GM21786 (cell line): Measurements from ENCODE around the gene TYMP.

Experiments used
- ATAC-seq: cut with Tn5 transposase; IDR thresholded peaks from one replicate; pipeline ENCODE4 v1.9.1; 2021; ENCODE audit not compliant: unreplicated experiment

Gene TYMP

DNA sequence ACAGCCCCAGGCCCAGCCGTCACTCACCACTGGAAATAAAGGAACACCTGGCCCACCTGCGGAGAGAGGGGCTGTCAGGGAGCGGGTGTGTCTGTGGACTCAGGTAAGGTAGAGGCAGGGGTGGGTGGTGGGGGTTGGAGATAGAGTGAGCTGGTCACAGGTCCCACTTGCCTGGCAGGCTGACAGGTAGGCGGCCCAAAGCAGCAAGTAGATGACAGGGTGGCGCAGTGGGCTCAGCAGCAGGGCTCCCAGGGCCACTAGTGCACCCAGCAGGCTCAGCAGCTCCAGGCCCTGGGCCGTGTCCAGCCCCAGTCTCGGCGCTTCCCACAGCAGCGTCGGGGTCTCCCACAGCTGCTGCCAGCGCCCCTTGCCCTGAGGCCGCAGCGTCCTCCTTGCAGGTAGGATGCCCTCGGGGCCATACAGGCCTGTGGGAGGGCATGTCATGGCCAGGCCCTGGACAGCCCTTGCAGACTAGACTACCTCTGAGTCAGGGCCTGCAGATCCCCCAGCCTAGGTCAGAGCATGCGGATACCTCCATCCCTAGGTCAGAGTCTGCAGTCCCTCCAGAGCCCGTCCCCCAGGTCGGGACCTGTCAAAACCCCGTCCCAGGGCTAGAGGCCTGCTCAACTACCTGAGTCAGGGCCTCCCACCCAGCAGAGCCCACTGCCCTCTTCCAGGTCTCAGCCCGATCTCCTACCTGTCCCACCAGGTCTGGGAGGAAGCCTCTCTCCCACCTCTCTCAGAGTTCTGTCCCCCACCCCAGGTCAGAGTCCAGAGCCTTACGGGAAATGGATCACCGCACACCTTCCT lies 23.0 kb downstream of the TYMP start:
- ATAC-seq, result no peak

DNA sequence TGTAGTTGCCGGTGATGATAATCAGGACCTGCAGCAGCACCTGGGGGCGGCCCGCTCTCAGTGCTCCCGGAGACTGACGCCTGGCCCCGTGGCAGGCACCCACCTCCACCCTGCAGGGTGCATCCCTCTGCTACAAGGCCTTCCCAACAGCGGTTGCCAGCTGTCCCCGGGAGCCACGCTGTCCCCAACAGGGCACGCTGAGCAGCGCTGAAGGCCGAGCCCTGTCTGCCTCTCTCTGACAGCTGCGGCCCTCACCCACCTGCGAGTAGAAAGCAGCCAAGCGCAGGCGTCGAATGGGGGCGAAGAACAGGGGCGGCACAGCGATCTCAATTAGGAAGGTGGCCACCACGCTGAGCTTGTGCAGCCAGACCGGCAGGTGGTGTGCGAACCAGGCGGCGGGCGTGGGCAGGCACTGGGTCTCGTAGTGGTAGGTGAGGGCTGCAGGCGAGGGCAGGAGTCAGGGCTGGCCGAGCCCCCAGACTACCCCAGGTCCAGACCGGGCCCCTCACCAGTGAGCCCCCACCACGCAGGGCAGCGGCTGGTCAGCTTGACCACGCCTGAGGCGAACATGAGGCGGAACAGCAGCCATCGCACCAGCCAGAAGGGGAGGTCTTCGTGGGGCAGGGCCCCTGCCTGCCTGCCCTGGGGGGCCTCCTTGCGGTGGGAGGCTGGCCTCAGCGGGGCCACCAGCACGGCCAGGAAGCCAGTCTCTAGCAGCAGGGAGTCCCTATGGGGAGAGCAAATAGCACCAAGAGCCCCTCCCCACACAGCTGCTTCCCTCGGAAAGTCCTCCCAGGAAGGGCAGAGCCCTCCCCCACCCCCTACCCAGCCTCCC lies 23.8 kb downstream of the TYMP start:
- ATAC-seq, result no peak

DNA sequence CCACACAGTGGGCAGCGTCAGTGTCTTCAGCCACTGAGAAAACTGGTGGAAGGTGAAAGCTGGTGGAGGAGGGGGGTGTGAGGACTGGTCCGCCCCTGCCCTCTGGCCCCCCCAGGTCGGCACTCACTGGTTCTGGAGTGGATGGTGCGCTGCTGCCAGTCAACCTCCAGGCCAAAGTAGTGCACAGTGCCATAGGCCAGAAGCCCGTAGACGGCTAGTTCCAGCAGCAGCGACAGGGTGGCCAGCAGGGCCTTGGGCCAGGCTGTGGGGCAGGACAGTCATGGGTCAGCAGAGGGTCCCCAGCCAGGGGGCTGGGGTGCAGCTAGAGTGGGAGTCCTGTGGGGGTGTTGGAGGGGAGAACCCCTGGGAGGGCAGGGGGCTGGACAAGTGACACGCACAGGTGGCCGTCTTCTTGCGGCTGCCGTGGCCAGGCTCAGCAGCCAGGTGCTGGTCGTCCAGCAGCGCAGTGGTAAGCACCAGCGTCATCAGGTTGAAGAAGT lies 24.5 kb downstream of the TYMP start:
- ATAC-seq, result no peak

GRCh38 chr22:50504369-50505211 lies 25.2 kb downstream of the TYMP start:
- ATAC-seq, result no peak

GRCh38 chr22:50503475-50504145 lies 26.2 kb downstream of the TYMP start:
- no peak for ATAC-seq

GRCh38 chr22:50502628-50503474 lies 27.0 kb downstream of the TYMP start:
- ATAC-seq, result no peak

DNA sequence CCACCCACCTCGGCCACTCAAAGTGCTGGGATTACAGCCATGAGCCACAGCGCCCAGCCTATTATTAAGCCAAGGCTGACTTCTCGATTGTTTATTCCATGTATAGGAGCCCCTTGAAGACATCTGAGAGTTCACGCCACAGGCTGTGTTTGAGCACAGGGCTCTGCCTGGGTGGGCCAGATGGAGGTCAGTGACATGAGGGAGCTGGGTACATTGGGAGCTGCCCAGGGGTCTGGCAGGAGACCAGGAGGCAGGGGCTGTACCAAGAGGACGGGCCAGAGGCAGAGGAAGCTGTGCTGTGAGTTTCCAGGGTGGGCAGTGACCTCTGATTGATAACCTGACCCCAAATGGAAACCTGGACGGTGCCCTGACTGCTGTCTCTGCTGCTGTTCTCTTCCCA lies 27.7 kb downstream of the TYMP start:
- no peak for ATAC-seq

DNA sequence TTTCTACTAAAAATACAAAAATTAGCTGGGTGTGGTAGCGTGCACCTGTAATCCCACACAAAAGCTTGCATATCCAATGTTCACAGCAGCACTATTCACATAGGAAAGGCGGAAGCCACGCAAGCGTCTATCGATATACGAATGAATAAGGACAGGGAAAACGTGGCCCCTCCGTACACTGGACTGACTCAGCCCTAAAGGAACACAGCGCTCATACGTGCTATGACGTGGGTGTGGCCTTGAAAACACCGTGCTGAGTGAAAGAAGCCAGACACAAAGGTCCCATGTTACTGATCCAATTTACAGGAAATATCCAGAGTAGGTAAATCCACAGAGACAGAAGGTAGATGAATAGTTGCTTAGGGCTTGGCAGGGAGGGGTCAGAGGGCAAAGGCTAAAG lies 29.4 kb downstream of the TYMP start:
- ATAC-seq, result no peak

- no peak for ATAC-seq
These were observed 31.4 kb downstream of the TYMP start for GRCh38 chr22:50498322-50498890.

- ATAC-seq, result no peak
These were observed 32.7 kb downstream of the TYMP start for GRCh38 chr22:50497093-50497492.

DNA sequence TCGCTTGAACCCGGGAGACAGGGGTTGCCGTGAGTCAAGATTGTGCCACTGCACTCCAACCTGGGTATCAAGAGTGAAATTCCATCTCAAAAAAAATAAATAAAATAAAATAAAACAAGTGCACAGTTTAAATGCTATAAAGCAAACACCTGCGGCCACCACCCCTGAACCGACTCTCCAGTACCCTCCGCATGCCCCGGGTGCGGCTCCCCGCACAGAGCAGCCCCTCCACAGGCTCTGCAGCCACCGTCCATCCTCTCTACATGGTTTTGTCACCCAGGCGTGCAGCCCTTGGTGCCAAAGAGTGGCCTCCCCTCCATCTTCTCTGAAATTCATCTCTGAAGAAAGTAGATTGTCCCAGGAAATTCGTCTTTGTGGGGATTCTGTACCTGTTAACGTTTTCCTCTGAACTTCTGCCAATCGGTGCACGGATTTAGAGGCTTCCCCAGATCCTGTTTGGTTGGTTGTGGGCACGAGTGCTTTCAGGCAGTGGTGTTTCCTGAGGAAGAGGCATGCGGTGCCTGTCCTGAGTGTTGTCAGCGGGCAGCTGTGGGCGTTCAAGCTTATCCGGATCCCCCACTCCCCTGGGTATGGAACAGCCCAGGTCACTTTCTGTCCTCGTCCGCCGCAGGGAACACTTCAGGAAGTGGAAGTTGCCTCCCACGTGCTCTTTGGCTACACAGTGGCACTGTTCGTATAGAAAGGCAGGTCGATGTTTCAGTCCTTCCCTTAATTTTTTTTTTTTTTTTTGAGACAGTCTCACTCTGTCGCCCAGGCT lies 39.1 kb downstream of the TYMP start:
- no peak for ATAC-seq

GRCh38 chr22:50489363-50490243 lies 40.2 kb downstream of the TYMP start:
- ATAC-seq, result no peak

GRCh38 chr22:50488886-50489285 lies 40.9 kb downstream of the TYMP start:
- no peak for ATAC-seq

DNA sequence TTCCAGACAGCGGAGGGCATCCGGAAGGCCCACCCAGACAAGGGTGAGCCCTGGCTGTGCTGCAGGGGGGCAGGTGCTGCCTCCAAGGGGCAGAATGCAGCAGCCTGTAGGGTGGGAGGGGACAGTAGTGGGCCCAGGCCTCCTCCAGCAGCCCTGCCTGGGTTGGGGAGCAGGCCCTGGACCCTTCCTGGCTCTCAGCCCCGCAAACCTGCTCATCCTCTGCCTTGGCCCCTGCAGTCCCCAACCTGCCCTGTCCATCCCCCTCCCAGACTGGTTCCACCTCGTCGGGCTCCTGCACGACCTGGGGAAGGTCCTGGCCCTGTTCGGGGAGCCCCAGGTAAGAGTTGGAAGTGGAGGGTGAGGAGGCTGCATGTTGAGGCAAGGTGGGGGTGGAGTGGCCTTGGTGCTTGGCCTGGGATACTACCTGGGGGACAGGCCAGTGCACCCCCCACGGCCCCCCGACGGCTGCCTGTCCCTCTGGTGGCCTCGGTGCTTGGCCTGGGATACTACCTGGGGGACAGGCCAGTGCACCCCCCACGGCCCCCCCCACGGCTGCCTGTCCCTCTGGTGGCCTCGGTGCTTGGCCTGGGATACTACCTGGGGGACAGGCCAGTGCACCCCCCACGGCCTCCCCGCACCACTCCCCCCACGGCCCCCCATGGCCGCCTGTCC lies 41.7 kb downstream of the TYMP start:
- ATAC-seq, result no peak

DNA sequence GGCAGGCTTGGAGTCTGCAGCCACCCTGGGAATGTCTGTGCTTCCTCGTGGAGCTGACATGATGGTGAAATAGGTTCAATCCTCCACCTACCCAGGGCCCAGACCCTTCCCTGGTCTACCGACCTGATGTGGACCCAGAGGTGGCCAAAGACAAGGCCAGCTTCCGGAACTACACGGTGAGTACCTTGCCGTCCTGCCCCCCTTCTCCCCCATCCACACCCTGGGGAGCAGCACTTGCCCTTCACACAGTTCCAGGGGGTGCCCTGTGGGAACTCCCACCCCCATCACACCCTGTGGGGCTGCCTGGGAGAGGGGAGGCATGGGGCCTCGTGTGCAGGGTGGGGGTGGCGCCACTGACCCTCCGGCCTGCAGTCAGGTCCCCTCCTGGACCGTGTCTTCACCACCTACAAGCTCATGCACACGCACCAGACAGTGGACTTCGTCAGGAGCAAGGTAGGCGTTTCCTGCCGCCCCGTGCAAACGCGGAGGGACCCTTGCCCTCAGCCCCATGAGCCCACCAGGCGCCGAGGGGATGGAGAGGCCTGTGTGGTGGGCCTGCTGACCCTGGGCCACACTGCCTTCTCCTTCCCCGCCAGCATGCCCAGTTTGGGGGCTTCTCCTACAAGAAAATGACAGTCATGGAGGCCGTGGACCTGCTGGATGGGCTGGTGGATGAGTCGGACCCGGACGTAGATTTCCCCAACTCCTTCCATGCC lies 42.4 kb downstream of the TYMP start:
- no peak for ATAC-seq

DNA sequence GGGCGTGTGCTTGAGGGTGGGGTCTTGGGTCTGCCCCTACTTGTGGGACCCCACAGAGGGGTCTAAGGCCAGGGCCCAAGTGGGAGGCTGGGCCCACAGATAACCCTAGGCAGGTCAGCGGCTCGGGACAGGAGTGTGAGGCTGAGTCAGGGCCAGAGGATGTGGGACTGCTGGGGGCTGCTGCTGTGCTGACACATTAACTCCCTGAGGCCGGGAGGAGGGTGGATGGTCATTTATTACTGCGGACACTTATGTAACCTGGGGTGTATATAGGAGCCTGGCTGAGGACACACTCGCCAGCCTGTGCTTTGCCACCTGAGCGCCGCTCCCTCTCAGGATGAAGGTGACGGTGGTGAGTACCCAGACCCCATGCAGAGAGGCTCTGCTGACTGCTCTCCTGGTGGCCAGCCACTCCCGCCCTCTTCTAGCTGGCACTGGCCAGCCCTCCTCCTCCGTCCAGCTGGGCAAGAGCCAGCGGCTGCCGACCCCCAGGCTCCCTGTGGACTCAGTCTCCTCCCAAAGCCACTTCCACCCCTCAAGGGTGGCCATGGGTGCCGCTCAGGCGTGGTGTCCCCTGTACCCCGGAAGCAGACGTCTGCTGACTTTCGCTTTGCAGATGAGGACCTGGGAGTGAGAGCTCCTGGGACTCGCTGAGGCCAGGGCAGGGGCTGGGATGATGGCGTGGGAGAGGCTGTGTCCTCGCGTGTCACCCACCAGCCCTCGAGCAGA lies 43.1 kb downstream of the TYMP start, which contains the start of gene MIOX:
Gene MIOX, plus strand, starts transcription at position 299 of the 729 bp plus-strand sequence. Its CDS starts 39 bp downstream, at position 338.
- no peak for ATAC-seq
